ENCODE measurements around the gene MRPS12. TPM values are rescaled to one million over a fixed set of nuclear protein-coding genes. Genes with fewer than 3 reads are reported as not detected.
A peak's percentile ranks its signal among the peaks of the same experiment; 100 is the strongest.

Gene MRPS12
- total RNA-seq, 1 donor, result 25.7 TPM

DNA sequence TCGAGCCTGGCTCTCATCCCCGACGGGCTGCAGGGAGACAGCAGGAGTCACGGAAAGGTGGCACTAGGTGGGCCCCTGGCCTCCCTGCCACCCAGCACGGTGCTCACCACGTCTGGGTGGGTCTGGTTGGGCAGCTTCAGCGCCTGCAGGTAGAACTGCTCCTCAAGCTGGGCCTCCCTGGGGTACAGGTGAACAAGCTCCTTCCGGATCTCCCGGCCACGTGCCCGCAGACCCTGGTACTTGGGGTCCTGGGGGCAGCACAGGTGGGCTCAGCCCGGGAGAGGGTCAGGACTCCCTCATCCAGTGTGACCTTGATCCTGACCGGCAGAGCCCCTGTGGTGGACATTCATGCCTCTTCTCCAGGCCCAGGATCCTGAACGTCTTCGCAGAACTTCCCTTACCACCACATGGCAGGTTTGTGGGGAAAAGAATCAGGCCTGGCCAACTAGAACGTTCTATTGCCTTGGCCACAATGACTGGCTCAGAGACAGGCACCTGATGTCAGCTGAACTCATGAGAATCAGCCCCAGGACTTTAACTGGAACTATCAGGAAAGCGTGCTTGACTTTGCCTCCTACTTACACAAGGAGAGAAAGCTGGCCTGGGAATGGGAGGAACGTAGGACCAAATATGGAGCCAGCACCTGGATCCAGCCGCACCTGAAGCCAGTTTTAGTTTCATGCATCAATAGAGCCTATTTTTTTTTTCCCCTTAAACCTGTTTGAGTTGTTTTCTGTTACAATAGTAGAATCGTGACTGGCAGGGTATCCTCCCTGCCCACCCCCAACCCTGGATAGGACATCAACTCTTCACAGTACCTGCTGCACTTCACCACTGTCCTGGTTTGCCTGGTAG is 9.1 kb upstream of the MRPS12 start:
- Histone ChIP-seq H3K4me2 (ENCODE audit: insufficient read depth, low read length) (no peak overlapping the region), H4K20me1 (ENCODE audit: insufficient read depth, low read length) (no peaks in the 10 kb centered on the region), H3K27ac (ENCODE audit: low read depth, low read length) (no peak overlapping the region), H3K79me2 (ENCODE audit: insufficient read depth, low read length) (no peaks in the 10 kb centered on the region), H3K27me3 (ENCODE audit: insufficient read depth, low read length) (no peaks in the 10 kb centered on the region), H3K9me3 (ENCODE audit: low read depth, low read length) (no peaks in the 10 kb centered on the region), H3K4me1 (ENCODE audit: insufficient read depth, low read length) (no peaks in the 10 kb centered on the region), H3K36me3 (ENCODE audit: insufficient read depth, low read length) (peaks cover 23% of the 10 kb centered on the region), H2AFZ (ENCODE audit: low read length) (no peak overlapping the region), H3K4me3 (ENCODE audit: insufficient read depth, low read length) (no peak overlapping the region)
- TF ChIP-seq, protein P1, sequence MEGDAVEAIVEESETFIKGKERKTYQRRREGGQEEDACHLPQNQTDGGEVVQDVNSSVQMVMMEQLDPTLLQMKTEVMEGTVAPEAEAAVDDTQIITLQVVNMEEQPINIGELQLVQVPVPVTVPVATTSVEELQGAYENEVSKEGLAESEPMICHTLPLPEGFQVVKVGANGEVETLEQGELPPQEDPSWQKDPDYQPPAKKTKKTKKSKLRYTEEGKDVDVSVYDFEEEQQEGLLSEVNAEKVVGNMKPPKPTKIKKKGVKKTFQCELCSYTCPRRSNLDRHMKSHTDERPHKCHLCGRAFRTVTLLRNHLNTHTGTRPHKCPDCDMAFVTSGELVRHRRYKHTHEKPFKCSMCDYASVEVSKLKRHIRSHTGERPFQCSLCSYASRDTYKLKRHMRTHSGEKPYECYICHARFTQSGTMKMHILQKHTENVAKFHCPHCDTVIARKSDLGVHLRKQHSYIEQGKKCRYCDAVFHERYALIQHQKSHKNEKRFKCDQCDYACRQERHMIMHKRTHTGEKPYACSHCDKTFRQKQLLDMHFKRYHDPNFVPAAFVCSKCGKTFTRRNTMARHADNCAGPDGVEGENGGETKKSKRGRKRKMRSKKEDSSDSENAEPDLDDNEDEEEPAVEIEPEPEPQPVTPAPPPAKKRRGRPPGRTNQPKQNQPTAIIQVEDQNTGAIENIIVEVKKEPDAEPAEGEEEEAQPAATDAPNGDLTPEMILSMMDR (IDR thresholded peaks at IDR 0.05; ENCODE audit: extremely low read depth, low read depth, low read length), result no peak
- DNase-seq (ENCODE audit: insufficient read length, low spot score, missing footprints), result no peak

DNA sequence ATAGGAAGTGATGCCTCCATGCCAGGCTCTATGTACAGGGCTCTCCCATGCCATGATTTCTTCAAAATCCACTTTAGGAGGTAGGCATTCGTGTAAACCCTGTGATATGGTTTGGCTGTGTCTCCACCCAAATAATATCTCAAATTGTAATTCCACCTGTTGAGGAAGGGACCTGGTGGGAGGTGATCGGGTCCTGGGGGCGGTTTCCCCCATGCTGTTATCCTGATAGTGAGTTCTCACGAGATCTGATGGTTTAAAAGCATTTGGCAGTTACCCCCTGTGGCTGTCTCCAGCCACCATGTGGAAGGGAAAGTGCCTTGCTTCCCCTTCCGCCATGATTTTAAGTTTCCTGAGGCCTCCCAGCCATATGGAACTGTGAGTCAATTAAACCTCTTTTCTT is 8.3 kb upstream of the MRPS12 start:
- no peak overlapping the region for H3K4me2 ChIP-seq (ENCODE audit: insufficient read depth, low read length)
- TF ChIP-seq, protein P1 (IDR thresholded peaks at IDR 0.05; ENCODE audit: extremely low read depth, low read depth, low read length), result no peak
- H3K9me3 ChIP-seq (ENCODE audit: low read depth, low read length), result no peaks in the 10 kb centered on the region
- H3K79me2 ChIP-seq (ENCODE audit: insufficient read depth, low read length), result no peaks in the 10 kb centered on the region
- no peak for DNase-seq (ENCODE audit: insufficient read length, low spot score, missing footprints)
- H3K4me3 ChIP-seq (ENCODE audit: insufficient read depth, low read length), result no peak overlapping the region
- H3K27ac ChIP-seq (ENCODE audit: low read depth, low read length), result no peak overlapping the region
- H3K4me1 ChIP-seq (ENCODE audit: insufficient read depth, low read length), result no peaks in the 10 kb centered on the region
- no peaks in the 10 kb centered on the region for H4K20me1 ChIP-seq (ENCODE audit: insufficient read depth, low read length)
- H2AFZ ChIP-seq (ENCODE audit: low read length), result no peak overlapping the region
- no peaks in the 10 kb centered on the region for H3K27me3 ChIP-seq (ENCODE audit: insufficient read depth, low read length)
- peaks cover 23% of the 10 kb centered on the region for H3K36me3 ChIP-seq (ENCODE audit: insufficient read depth, low read length)

DNA sequence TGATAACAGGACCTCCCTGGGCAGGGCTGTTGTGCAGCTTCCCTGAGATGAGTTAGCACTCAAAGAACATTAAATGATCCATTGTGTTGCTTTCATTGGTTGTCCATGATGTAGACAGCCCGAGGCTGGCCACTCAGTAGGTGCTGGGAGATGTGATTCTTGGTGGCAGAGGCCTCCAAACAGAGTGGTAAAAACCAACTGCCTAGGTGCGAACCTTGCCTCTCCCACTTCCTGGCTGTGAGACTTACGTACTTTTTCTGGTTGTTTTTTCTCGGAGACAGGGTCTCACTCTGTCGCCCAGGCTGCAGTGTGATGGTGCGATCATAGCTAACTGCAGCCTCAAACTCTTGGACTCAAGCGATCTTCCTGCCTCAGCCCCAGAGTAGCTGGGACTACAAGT is 6.4 kb upstream of the MRPS12 start:
- no peak for DNase-seq (ENCODE audit: insufficient read length, low spot score, missing footprints)
- TF ChIP-seq, protein P1 (IDR thresholded peaks at IDR 0.05; ENCODE audit: extremely low read depth, low read depth, low read length), result no peak

GRCh38 chr19:38928391-38929001 is 2.2 kb upstream of the MRPS12 start:
- Histone ChIP-seq H3K27ac (ENCODE audit: low read depth, low read length) (no peak overlapping the region), H4K20me1 (ENCODE audit: insufficient read depth, low read length) (peaks cover 5% of the 10 kb centered on the region), H3K36me3 (ENCODE audit: insufficient read depth, low read length) (peaks cover 21% of the 10 kb centered on the region), H3K27me3 (ENCODE audit: insufficient read depth, low read length) (no peaks in the 10 kb centered on the region), H3K79me2 (ENCODE audit: insufficient read depth, low read length) (peaks cover 35% of the 10 kb centered on the region), H2AFZ (ENCODE audit: low read length) (no peak overlapping the region), H3K4me3 (ENCODE audit: insufficient read depth, low read length) (no peak overlapping the region), H3K4me2 (ENCODE audit: insufficient read depth, low read length) (no peak overlapping the region), H3K9me3 (ENCODE audit: low read depth, low read length) (no peaks in the 10 kb centered on the region), H3K4me1 (ENCODE audit: insufficient read depth, low read length) (peaks cover 11% of the 10 kb centered on the region)
- peak; percentile 41 for DNase-seq (ENCODE audit: insufficient read length, low spot score, missing footprints)
- TF ChIP-seq, protein P1 (IDR thresholded peaks at IDR 0.05; ENCODE audit: extremely low read depth, low read depth, low read length), result no peak

More for the DNA sequence above, 6.4 kb upstream of the MRPS12 start:
- H4K20me1 ChIP-seq (ENCODE audit: insufficient read depth, low read length), result no peaks in the 10 kb centered on the region
- no peak overlapping the region for H2AFZ ChIP-seq (ENCODE audit: low read length)
- no peak overlapping the region for H3K27ac ChIP-seq (ENCODE audit: low read depth, low read length)
- no peak overlapping the region for H3K4me3 ChIP-seq (ENCODE audit: insufficient read depth, low read length)
- peaks cover 8% of the 10 kb centered on the region for H3K79me2 ChIP-seq (ENCODE audit: insufficient read depth, low read length)
- no peak overlapping the region for H3K4me2 ChIP-seq (ENCODE audit: insufficient read depth, low read length)
- H3K36me3 ChIP-seq (ENCODE audit: insufficient read depth, low read length), result peaks cover 23% of the 10 kb centered on the region
- no peaks in the 10 kb centered on the region for H3K4me1 ChIP-seq (ENCODE audit: insufficient read depth, low read length)
- H3K27me3 ChIP-seq (ENCODE audit: insufficient read depth, low read length), result no peaks in the 10 kb centered on the region
- no peaks in the 10 kb centered on the region for H3K9me3 ChIP-seq (ENCODE audit: low read depth, low read length)

Measured in osteoblast (primary cell).